ENCODE measurements around the gene PCDH10.
"Not testable (repeated sequence)": the region's sequence is repeated elsewhere in the genome, so short reads cannot be mapped to it uniquely, and the experiment has no call there.

Gene PCDH10

GRCh38 chr4:133240451-133240850 lies 91.4 kb downstream of the PCDH10 start:
- DNase-seq = not testable (repeated sequence)

Data from NCI-H526 treated with DMSO at 0.1 percent for 48 hours (cell line).